Lung (tissue), 12 donors: Measurements from ENCODE around the gene TUBA8. TPM values are rescaled to one million over a fixed set of nuclear protein-coding genes. Genes with fewer than 3 reads are reported as not detected.
"Not testable (repeated sequence)": the region's sequence is repeated elsewhere in the genome, so short reads cannot be mapped to it uniquely, and the experiment has no call there.

Source experiments
- ATAC-seq: fragments of 200-7000 bp; cut with Tn5 transposase; one replicate; pipeline ENCODE4 v1.9.1; 2020; ENCODE audit warnings: moderate number of reproducible peaks; ENCODE audit not compliant: insufficient read depth, low FRiP score
- DNase-seq, 3 donors: peaks; one replicate each; pipeline ENCODE4 v3.0.0-alpha.2; 2013 to 2017
- H3K27ac ChIP-seq, 2 donors: one replicate each; pipeline ENCODE4 v1.5.1; 2013; ENCODE audit warnings: mild to moderate bottlenecking in 2 of 2, moderate library complexity in 2 of 2, control low read depth in 1 of 2, inconsistent platforms in 1 of 2, low read depth in 1 of 2, low read length in 1 of 2
- H3K27me3 ChIP-seq, 3 donors: one replicate each; pipeline ENCODE4 v1.5.1; 2013; ENCODE audit warnings: low read length in 2 of 3; ENCODE audit not compliant: control insufficient read depth in 3 of 3, insufficient read depth in 3 of 3
- H3K36me3 ChIP-seq, 4 donors: one replicate each; pipeline ENCODE4 v1.5.1; 2013; ENCODE audit warnings: low read length in 4 of 4, mild to moderate bottlenecking in 1 of 4, moderate library complexity in 1 of 4; ENCODE audit not compliant: control insufficient read depth in 4 of 4, insufficient read depth in 4 of 4
- H3K4me1 ChIP-seq, 5 donors: one replicate each; pipeline ENCODE4 v1.5.1; 2013; ENCODE audit warnings: low read length in 5 of 5, mild to moderate bottlenecking in 2 of 5, moderate library complexity in 1 of 5; ENCODE audit not compliant: control insufficient read depth in 5 of 5, insufficient read depth in 5 of 5
- H3K4me3 ChIP-seq: one replicate; pipeline ENCODE4 v1.5.1; 2013; ENCODE audit warnings: mild to moderate bottlenecking, control low read depth, moderate library complexity
- H3K9ac ChIP-seq, 2 donors: one replicate each; pipeline ENCODE4 v1.5.1; 2013; ENCODE audit warnings: low read length in 2 of 2, control low read depth in 1 of 2; ENCODE audit not compliant: insufficient read depth in 1 of 2
- H3K9me3 ChIP-seq, 4 donors: one replicate each; pipeline ENCODE4 v1.5.1; 2013; ENCODE audit warnings: low read length in 3 of 4, mild to moderate bottlenecking in 1 of 4, moderate library complexity in 1 of 4; ENCODE audit not compliant: control insufficient read depth in 4 of 4, insufficient read depth in 3 of 4
- CTCF ChIP-seq: IDR thresholded peaks from 2 replicates; pipeline ENCODE4 v1.5.1; 2012; ENCODE audit warnings: mild to moderate bottlenecking; ENCODE audit errors: control extremely low read depth, extremely low read depth
- WGBS, 2 donors: extraction: QIAGEN DNeasy Blood & Tissue Kit; methylation state at CpG; one replicate each; pipeline ENCODE4 v1.1.7; 2013; 5-methylcytosine and 5-hydroxymethylcytosine counted together
- polyA plus RNA-seq, 2 donors: library from polyadenylated mRNA; stranded (reverse); fragments of 200-250 nt; gene quantifications; one replicate each; pipeline ENCODE4 v1.2.1, GENCODE V29; 2013
- total RNA-seq, 2 donors: library from RNA; depleted of rRNA in 1 of 2; stranded (reverse); fragments of >200 nt in 1 of 2; gene quantifications; one replicate each; pipeline ENCODE4 v1.2.1, GENCODE V29; 2014 to 2021
- donor health status: control.
- donor health status: control.
- donor health status: Bipolar disorder and iron deficiency.
- donor health status: healthy.
- donor health status: DM: yes; HTN: yes; CAD: no.

Gene TUBA8
- total and polyA plus RNA-seq, 4 donors: 0.17 to 2.1 (median 1.5) TPM

GRCh38 chr22:18070041-18070440, 40.6 kb upstream of the TUBA8 start:
- H3K4me3 ChIP-seq: no peak overlapping the region
- no peaks in the 10 kb centered on the region for H3K4me1 ChIP-seq
- WGBS, 2 donors: 95 to 96% methylated on average over 4 of the region's 4 CpGs
- TF ChIP-seq CTCF: no peak
- peaks cover 0 to 4% (median 0%) of the 10 kb centered on the region in 4 donors for H3K9me3 ChIP-seq
- H3K27me3 ChIP-seq: peaks cover 0 to 5% (median 0%) of the 10 kb centered on the region in 3 donors
- H3K36me3 ChIP-seq: no peaks in the 10 kb centered on the region
- DNase-seq (no peak), ATAC-seq (no peak)
- H3K9ac ChIP-seq: no peak overlapping the region
- H3K27ac ChIP-seq: no peak overlapping the region

GRCh38 chr22:18070556-18071306, 39.9 kb upstream of the TUBA8 start:
- Histone ChIP-seq H3K36me3 (no peaks in the 10 kb centered on the region), H3K27ac (no peak overlapping the region), H3K4me1 (peaks cover 0 to 2% (median 0%) of the 10 kb centered on the region in 5 donors), H3K27me3 (peaks cover 0 to 4% (median 0%) of the 10 kb centered on the region in 3 donors), H3K4me3 (no peak overlapping the region), H3K9me3 (peaks cover 0 to 4% (median 0%) of the 10 kb centered on the region in 4 donors), H3K9ac (no peak overlapping the region)
- ATAC-seq: no peak
- TF ChIP-seq CTCF: no peak
- 85 to 87% methylated on average over 14 of the region's 14 CpGs for WGBS, 2 donors
- no peak for DNase-seq

- not testable (repeated sequence) for H3K4me1 ChIP-seq, ATAC-seq, H3K36me3 ChIP-seq, H3K9me3 ChIP-seq, H3K27ac ChIP-seq, H3K4me3 ChIP-seq, DNase-seq, H3K9ac ChIP-seq, H3K27me3 ChIP-seq
- WGBS, 2 donors: 88 to 90% methylated on average over 7 of the region's 7 CpGs
These were observed 39.2 kb upstream of the TUBA8 start for GRCh38 chr22:18071307-18071967.

GRCh38 chr22:18071968-18072310, 38.7 kb upstream of the TUBA8 start:
- Histone ChIP-seq H3K9me3 (peaks cover 0 to 4% (median 0%) of the 10 kb centered on the region in 4 donors), H3K4me3 (no peak overlapping the region), H3K36me3 (no peaks in the 10 kb centered on the region), H3K4me1 (peaks cover 0 to 12% (median 3%) of the 10 kb centered on the region in 5 donors), H3K27ac (no peak overlapping the region), H3K9ac (no peak overlapping the region), H3K27me3 (no peaks in the 10 kb centered on the region)
- no peak for TF ChIP-seq CTCF
- WGBS, 2 donors: 90% methylated on average over 1 of the region's 1 CpG
- ATAC-seq: no peak
- no peak for DNase-seq
